HG02642 (cell line): ENCODE measurements around the gene DGKG.

Experiments used
- ATAC-seq: cut with Tn5 transposase; IDR thresholded peaks from one replicate; pipeline ENCODE4 v1.9.1; 2021; ENCODE audit warnings: mild to moderate bottlenecking; ENCODE audit not compliant: unreplicated experiment, poor library complexity

Gene DGKG

GRCh38 chr3:186368717-186369116, 6.7 kb upstream of the DGKG start:
- ATAC-seq: no peak

GRCh38 chr3:186368176-186368575, 6.1 kb upstream of the DGKG start:
- ATAC-seq: no peak

- no peak for ATAC-seq
Observed at GRCh38 chr3:186367631-186368030, 5.6 kb upstream of the DGKG start.

GRCh38 chr3:186366206-186366605, 4.2 kb upstream of the DGKG start:
- ATAC-seq: no peak

GRCh38 chr3:186365202-186365974, 3.4 kb upstream of the DGKG start:
- no peak for ATAC-seq

GRCh38 chr3:186362988-186363387, 954 bp upstream of the DGKG start:
- no peak for ATAC-seq

GRCh38 chr3:186362537-186362842, 456 bp upstream of the DGKG start:
- no peak for ATAC-seq

GRCh38 chr3:186361246-186361761, 730 bp downstream of the DGKG start:
- no peak for ATAC-seq

GRCh38 chr3:186360779-186361178, 1.3 kb downstream of the DGKG start:
- no peak for ATAC-seq

GRCh38 chr3:186359078-186359477, 3.0 kb downstream of the DGKG start:
- no peak for ATAC-seq

- no peak for ATAC-seq
Observed at GRCh38 chr3:186356152-186356551, 5.9 kb downstream of the DGKG start.

- no peak for ATAC-seq
Observed at GRCh38 chr3:186354100-186354499, 7.9 kb downstream of the DGKG start.

GRCh38 chr3:186352369-186352768, 9.7 kb downstream of the DGKG start:
- ATAC-seq: no peak

- no peak for ATAC-seq
Observed at GRCh38 chr3:186342197-186342596, 19.8 kb downstream of the DGKG start.

GRCh38 chr3:186340204-186340603, 21.8 kb downstream of the DGKG start:
- no peak for ATAC-seq

GRCh38 chr3:186339180-186339918, 22.7 kb downstream of the DGKG start:
- no peak for ATAC-seq

GRCh38 chr3:186333256-186333655, 28.8 kb downstream of the DGKG start:
- ATAC-seq: no peak

GRCh38 chr3:186330772-186331460, 31.1 kb downstream of the DGKG start:
- ATAC-seq: no peak

- no peak for ATAC-seq
Observed at GRCh38 chr3:186329589-186329988, 32.4 kb downstream of the DGKG start.

GRCh38 chr3:186327912-186328487, 34.0 kb downstream of the DGKG start:
- no peak for ATAC-seq

- no peak for ATAC-seq
Observed at GRCh38 chr3:186322761-186323160, 39.3 kb downstream of the DGKG start.
